ENCODE measurements around the gene BRD3.
"Not testable (repeated sequence)": the region's sequence is repeated elsewhere in the genome, so short reads cannot be mapped to it uniquely, and the experiment has no call there.

BRD3 gene

DNA sequence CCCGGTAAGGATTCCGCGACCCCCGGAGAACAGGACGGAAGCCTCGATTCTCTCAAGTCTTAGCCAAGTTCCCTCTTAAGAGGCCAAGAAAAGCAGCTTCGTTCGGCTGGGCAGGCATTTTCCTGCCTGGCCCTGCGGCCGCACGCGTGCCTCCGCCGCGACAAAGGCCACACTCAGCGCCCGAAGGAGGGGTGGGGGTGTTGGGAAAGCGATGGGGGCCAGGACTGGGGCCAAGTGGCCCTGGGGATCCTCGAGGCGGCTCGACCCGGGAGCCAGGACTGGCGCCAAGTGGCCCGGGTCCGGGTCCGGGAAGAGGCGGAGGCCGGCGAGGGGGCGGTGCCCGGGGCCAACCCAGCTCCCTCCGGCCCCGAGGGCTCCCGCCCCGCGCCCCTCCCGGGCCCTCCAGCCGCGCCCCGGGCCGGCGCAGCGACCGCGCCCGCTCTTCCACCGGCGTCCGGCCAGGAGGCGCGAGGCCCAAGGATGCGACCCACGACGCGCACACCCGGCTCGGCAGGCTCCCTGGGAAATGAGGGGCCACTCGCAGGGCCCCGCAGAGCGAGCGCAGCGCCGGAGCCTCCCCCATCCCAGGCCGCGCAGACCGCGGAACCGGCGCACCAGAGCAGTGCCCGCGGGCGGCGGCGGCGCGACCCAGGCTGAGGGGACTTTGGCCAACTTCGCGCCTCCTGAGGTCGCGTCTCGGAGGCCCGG lies 76.5 kb downstream of the BRD3 start:
- no peak for DNase-seq

- no peak for DNase-seq
Observed at GRCh38 chr9:133990366-133991213, 77.2 kb downstream of the BRD3 start.

DNA sequence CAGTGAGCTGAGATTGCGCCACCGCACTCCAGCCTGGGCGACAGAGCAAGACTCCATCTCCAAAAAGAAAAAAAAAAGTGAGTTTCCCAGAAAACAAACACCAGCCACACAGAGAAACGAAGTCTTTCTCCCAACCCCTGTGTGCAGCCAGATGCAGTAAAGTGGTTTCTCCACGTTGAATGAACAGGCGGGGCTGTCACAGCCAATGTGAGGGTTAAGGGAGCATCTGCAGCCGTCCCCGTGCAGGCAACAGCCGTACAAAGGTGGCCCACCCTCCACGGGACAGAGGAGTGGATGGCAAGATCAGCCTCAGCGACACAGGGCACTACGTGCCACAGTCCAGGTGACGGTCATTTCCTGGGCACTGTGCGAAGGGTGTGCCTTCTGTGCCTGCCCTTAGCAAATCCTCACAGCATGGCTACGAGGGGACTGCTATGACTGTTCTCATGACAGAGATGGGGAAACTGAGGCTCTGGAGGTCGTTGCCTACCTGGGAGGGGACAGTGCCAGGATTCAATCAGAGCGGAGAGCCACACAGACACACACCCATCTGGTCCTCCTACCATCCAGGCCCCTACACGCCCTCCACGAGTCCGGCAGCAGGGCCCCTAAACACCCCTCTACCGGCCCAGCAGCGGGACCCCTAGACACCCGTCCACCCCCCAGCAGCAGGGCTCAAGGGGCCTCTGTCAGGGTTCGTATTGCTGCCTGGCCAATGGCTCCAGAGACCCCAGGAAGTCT lies 78.0 kb downstream of the BRD3 start:
- DNase-seq, result no peak

GRCh38 chr9:133988771-133989170 lies 79.1 kb downstream of the BRD3 start:
- not testable (repeated sequence) for DNase-seq

GRCh38 chr9:133987946-133988665 lies 79.7 kb downstream of the BRD3 start:
- DNase-seq, result no peak

GRCh38 chr9:133987446-133987788 lies 80.4 kb downstream of the BRD3 start:
- DNase-seq, result no peak

GRCh38 chr9:133986774-133987445 lies 80.9 kb downstream of the BRD3 start:
- DNase-seq, result no peak

GRCh38 chr9:133986061-133986460 lies 81.8 kb downstream of the BRD3 start:
- DNase-seq, result no peak

GRCh38 chr9:133982971-133983720 lies 84.7 kb downstream of the BRD3 start:
- DNase-seq, result no peak

- DNase-seq, result no peak
Observed at GRCh38 chr9:133981958-133982681, 85.7 kb downstream of the BRD3 start.

DNA sequence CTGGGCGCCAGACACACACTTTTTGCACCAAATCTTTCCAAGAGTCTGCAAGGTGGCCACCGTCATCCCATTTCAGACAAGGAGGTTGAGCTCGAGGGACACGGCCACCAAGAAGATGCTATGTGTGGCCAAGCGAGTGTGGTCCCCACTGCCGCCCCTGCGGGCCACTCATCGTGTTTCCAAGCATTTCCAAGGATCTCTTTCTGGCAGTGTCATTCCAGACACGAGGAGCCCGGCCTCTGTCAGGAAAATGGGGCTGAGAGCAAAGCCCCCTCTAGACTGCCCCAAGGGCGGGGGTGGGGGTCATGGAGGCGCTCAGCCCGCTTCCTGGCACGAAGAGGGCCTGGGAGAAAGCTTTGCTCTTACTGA lies 86.3 kb downstream of the BRD3 start:
- no peak for DNase-seq

DNA sequence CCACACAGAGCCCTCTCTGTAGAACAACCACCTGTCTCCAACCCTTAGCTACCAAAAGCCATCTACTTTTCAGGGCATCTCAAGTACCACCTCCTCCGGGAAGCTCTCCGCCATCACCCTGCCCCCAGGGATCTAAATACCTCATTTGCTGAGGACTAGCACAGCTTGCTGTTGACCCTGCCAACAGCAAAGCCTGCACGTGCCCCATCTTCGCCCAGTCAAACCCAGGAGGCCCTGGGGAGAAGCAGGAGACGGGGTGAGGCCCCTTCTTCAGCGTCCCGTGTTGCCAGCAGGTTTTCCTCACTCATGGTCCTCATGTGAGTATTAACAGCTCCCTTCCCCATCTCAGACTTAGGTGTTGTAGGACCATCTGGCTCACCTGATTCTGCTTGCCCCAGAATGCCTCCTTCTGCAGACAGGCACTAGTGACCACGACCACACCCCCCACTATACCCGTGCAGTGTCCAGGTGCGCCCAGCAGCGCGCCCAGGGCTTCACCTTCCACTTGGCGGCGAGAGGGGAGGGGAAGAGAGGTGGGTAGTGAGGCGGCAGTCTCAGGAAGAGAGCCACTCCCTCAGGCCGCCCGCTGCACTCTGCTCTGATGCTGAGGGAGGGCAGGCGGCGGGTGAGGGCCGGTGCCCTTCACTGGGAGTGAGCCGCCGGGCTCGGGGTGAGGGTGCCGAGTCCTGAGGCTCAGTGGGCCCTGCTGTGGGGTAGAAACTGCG lies 86.8 kb downstream of the BRD3 start:
- no peak for DNase-seq

Data from NCI-H446 treated with DMSO at 0.1 percent for 48 hours (cell line).